Stimulated activated CD8-positive, alpha-beta memory T cell treated with anti-CD3 and anti-CD28 coated beads, Interleukin-4, amount 100 ng/mL, for 48 hours (primary cell): ENCODE data around the gene NOP14.

Experiments used
- DNase-seq: peaks from one replicate; pipeline ENCODE4 v3.0.0-alpha.2; 2020

NOP14 gene

DNA sequence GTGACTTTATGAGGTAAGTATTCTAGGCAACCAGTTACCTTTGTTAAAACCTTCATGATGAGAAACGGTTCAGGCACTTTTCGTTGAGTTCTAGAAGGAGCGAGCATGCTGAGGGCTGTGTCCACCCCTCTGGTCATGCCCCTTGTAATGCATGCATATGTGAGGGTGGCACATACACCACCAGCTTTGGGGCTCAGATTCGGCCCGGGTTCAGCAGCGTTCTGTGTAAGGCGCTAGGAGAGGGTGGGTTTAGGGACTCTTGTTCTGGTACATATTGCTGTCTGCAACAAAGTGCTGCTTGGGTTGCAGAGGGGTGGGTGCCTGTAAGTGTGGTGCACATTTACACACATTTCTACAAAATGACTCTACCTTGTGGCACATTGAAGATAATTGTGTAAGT lies 54.5 kb downstream of the NOP14 start:
- DNase-seq: no peak

DNA sequence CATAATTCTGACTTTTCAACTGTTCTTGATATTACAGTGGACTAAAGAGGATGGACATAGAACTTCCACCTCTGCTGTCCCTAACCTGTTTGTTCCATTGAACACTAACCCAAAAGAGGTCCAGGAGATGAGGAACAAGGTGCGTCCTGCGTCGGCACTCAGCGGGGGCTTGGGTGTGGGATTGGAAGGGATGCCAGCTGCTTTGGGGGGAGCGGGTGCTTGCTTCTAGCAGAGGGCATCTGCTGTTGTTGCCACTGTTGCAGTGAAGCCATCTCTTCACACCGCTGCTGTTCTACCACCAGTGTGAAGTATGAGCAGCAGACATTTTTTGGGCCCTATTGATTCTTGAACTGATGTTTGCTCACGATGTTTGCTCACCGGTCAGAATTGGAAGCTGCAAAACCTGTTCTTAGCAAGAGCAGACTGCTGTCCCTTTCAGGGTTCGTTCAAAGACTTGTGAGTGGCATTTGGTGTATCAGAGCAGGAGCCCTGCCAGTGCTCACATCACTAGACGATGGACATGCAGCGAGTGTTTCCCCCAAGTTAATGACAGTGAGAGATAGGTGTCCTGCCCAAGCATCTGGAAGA lies 55.4 kb downstream of the NOP14 start:
- no peak for DNase-seq

DNA sequence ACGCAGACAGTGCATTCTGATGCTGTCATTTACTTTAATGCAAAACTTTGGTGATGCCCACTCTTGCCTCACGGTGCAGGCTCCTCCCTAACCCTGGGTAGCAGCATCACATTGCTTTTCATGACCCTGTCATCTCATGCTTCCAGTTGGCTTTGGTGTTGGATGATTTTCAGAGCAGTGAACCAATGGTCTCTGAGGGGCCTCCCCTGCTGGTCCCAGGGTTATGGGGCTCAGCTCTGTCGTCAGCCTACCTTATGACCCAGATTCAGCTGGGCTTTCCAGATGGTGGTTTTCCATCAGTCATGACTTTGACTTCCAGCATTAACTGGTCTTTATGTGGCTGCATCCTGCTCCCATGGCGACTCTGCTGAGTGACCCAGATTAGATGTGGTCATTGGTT lies 56.0 kb downstream of the NOP14 start:
- no peak for DNase-seq

DNA sequence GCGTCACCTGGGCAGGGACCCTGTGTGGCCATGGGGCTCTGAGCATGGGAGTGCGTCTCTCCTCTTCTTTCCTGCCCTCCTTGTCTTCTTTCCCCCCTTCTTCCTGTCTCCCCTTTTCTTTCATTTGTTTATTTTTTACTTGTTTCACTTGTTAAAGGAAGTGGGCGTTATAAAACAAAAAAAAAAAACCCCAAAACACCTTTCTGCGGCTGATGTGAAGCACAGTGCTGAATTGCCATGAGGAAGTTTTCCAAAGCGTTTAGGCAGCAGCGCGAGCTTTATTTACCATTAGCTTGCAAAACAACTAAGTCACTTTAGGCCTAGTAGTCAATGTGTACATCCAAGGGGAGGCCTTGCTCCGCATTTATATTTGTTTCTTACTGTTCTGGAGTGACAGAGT lies 57.0 kb downstream of the NOP14 start:
- DNase-seq: no peak

- no peak for DNase-seq
Observed at GRCh38 chr4:2905544-2905943, 57.7 kb downstream of the NOP14 start.

- DNase-seq: no peak
Observed at GRCh38 chr4:2902126-2902525, 61.1 kb downstream of the NOP14 start.

DNA sequence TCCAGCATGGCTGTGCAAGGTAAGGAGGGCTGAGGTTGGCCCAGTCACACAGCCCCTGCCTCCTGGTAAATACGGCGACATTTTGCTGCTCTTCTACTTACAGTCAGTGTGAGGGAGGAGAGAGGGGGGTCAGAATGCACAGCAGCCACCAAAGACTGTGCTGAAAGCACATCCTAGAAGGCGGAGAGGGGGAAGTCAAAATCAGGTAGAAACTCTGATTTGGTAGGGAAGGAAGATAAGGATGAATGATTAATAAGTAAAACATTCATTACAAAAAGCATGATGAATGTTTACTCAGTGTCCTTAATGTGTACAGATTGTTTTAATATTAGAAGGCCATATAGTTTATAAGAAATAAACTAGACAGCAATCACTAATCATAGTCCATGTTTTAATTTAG lies 62.0 kb downstream of the NOP14 start:
- DNase-seq: no peak

DNA sequence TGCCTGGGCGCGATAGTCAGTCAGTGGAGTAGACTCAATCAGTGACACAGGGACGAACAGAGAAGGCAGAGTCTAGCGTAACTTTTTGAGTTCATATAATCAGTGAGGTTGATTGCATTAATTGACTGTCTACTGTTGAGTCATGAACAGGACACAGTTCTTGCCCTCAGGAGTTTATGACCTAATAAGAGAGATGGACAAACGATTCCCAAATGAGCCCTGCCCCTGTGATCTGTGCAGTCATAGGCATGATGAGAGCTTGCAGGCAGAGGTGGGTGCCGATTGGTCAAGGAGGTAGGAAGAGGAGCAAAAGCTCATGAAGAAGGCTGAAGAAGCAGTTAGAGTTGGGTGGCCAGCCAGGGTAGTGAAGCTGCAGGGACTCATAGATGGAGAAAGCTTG lies 62.5 kb downstream of the NOP14 start:
- DNase-seq: no peak

GRCh38 chr4:2898001-2898400 lies 65.2 kb downstream of the NOP14 start:
- no peak for DNase-seq

DNA sequence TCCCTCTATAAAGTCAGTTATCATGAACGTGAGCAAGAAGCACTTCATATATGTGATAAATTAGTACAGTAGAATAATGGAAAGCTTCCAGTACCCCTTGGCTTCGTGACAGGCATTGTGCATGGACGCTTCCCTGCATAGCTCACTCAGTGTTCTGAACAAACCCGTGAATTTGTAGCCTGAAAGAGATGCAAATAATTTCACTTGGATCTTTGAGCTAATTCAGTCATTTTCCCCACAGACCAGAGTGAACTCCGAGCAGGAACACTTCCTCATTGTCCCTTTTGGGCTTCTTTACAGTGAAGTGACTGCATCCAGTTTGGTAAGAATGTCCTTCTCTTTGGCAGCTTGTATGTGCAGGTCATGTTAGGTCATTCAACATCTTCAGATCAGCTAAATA lies 69.4 kb downstream of the NOP14 start:
- DNase-seq: no peak

DNA sequence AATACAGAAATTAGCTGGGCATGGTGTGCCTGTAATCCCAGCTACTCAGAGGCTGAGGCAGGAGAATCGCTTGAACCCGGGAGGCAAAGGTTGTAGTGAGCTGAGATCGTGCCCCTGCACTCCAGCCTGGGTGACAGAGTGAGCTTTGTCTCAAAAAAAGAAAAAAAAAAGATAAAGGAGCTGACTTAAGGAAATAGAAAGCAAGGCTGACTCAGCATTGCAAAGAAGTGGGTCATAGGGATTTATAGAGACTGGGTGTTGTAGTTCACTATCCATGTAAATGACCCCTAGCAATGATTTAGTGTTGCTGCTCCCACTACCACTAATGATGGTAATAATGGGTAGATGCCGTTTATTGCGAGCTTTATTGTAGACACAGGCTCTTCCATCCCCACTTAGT lies 71.9 kb downstream of the NOP14 start:
- no peak for DNase-seq

GRCh38 chr4:2888886-2889285 lies 74.3 kb downstream of the NOP14 start:
- DNase-seq: no peak
